H1 (cell line): ENCODE results near the gene LHFPL3. TPM values are rescaled to one million over a fixed set of nuclear protein-coding genes. Genes with fewer than 3 reads are reported as not detected.

Experiments used
- CTCF ChIA-PET: fragments of 300-600 bp; sonication (Branson Sonifier 250); formaldehyde crosslinking; loops from one replicate; lab custom pipeline; 2021; ENCODE audit not compliant: partially characterized antibody; lab: Charles Lee
- POLR2A ChIA-PET: fragments of 300-600 bp; sonication (Branson Sonifier 250); formaldehyde crosslinking; loops from one replicate; lab custom pipeline; 2021; ENCODE audit warnings: inconsistent platforms; ENCODE audit not compliant: partially characterized antibody; lab: Charles Lee
- DNase-seq, 2 experiments: peaks; one replicate each; pipeline versions ENCODE4 v3.0.0 to v3.0.0-alpha.2; 2010 to 2022; ENCODE audit warnings: low spot score in 2 of 2, low read depth in 1 of 2, mixed read lengths in 1 of 2
- FAIRE-seq: peaks from 2 replicates; lab custom pipeline; 2011; peaks lifted over from hg19 to GRCh38; lab: Jason Lieb, UNC
- H2AFZ ChIP-seq: 2 replicates; pipeline ENCODE4 v1.8.1; 2012; ENCODE audit warnings: low read length, inconsistent platforms
- H2AK5ac ChIP-seq: 2 replicates; pipeline ENCODE4 v1.6.1; 2013; ENCODE audit warnings: low read depth, low read length
- H2BK120ac ChIP-seq: replicated peaks from 2 replicates; pipeline ENCODE3; 2013; ENCODE audit warnings: low read depth, low read length, inconsistent platforms
- H2BK12ac ChIP-seq: 2 replicates; pipeline ENCODE4 v1.6.1; 2013; ENCODE audit warnings: low read depth, low read length
- H2BK15ac ChIP-seq: 2 replicates; pipeline ENCODE4 v1.6.1; 2013; ENCODE audit warnings: low read length
- H2BK20ac ChIP-seq: 2 replicates; pipeline ENCODE4 v1.6.1; 2013; ENCODE audit warnings: low read length
- H2BK5ac ChIP-seq: 2 replicates; pipeline ENCODE4 v1.6.1; 2013; ENCODE audit warnings: low read depth, low read length
- H3K14ac ChIP-seq: 2 replicates; pipeline ENCODE4 v1.6.1; 2013; ENCODE audit warnings: inconsistent platforms; ENCODE audit not compliant: insufficient read length
- H3K18ac ChIP-seq: 2 replicates; pipeline ENCODE4 v1.6.1; 2013; ENCODE audit warnings: low read length; ENCODE audit errors: extremely low read depth
- H3K23ac ChIP-seq: 2 replicates; pipeline ENCODE4 v1.6.1; 2013; ENCODE audit warnings: inconsistent platforms; ENCODE audit not compliant: insufficient read length
- H3K23me2 ChIP-seq: 2 replicates; pipeline ENCODE4 v1.6.1; 2013; ENCODE audit warnings: low read depth, low read length
- H3K27ac ChIP-seq: 2 replicates; pipeline ENCODE4 v1.6.1; 2011; ENCODE audit warnings: low read depth, low read length, inconsistent platforms
- H3K27me3 ChIP-seq, 4 experiments: replicated peaks in 1 of 4; 1 replicate in 1 of 4; 2 replicates in 3 of 4; pipeline versions ENCODE4 v1.6.1 to v1.8.1; 2011 to 2013; ENCODE audit warnings: low read length in 3 of 4, mild to moderate bottlenecking in 3 of 4, inconsistent platforms in 2 of 4, mixed read lengths in 2 of 4, moderate library complexity in 1 of 4; ENCODE audit not compliant: control insufficient read depth in 3 of 4, insufficient read depth in 3 of 4; ENCODE audit errors: extremely low read depth in 1 of 4
- H3K36me3 ChIP-seq, 4 experiments: 2 replicates each; pipeline versions ENCODE4 v1.6.1 to v1.8.1; 2011 to 2013; ENCODE audit warnings: mild to moderate bottlenecking in 4 of 4, low read length in 3 of 4, moderate library complexity in 2 of 4, control low read depth in 1 of 4, inconsistent platforms in 1 of 4; ENCODE audit not compliant: insufficient read depth in 4 of 4, control insufficient read depth in 2 of 4
- H3K4ac ChIP-seq: replicated peaks from 2 replicates; pipeline ENCODE3; 2013; ENCODE audit warnings: low read length, low read depth, mixed read lengths, inconsistent platforms; ENCODE audit not compliant: insufficient read length
- H3K4me1 ChIP-seq, 4 experiments: replicated peaks in 1 of 4; 1 replicate in 1 of 4; 2 replicates in 3 of 4; pipeline versions ENCODE4 v1.6.1 to v1.8.1; 2011 to 2013; ENCODE audit warnings: low read length in 3 of 4, inconsistent platforms in 2 of 4, mixed read lengths in 1 of 4; ENCODE audit not compliant: insufficient read depth in 4 of 4, control insufficient read depth in 3 of 4
- H3K4me2 ChIP-seq, 2 experiments: 2 replicates each; pipeline versions ENCODE4 v1.6.1 to v1.8.1; 2011 to 2013; ENCODE audit warnings: low read depth in 2 of 2, low read length in 2 of 2, control low read depth in 1 of 2, inconsistent platforms in 1 of 2, mild to moderate bottlenecking in 1 of 2; ENCODE audit not compliant: insufficient read depth in 1 of 2
- H3K4me3 ChIP-seq, 4 experiments: fragments of 200-600, 300-600 bp in 1 of 4; sonication (generic), shearing (Covaris generic), sonication (Bioruptor Twin) in 1 of 4; 2 replicates each; pipeline versions ENCODE4 v1.5.1 to v1.8.1; 2011 to 2016; ENCODE audit warnings: low read length in 4 of 4, low read depth in 3 of 4, control low read depth in 2 of 4, inconsistent platforms in 2 of 4, mild to moderate bottlenecking in 2 of 4, mixed read lengths in 1 of 4, moderate library complexity in 1 of 4; ENCODE audit not compliant: insufficient read depth in 2 of 4; ENCODE audit errors: extremely low read depth in 1 of 4
- H3K56ac ChIP-seq: replicated peaks from 2 replicates; pipeline ENCODE3; 2013; ENCODE audit warnings: low read depth, mild to moderate bottlenecking, mixed read lengths, low read length, inconsistent platforms; ENCODE audit not compliant: insufficient read length
- H3K79me1 ChIP-seq: 2 replicates; pipeline ENCODE4 v1.6.1; 2013; ENCODE audit warnings: low read depth, low read length, control low read depth
- H3K79me2 ChIP-seq, 2 experiments: 2 replicates each; pipeline versions ENCODE4 v1.6.1 to v1.8.1; 2012 to 2013; ENCODE audit warnings: low read length in 2 of 2, mild to moderate bottlenecking in 2 of 2, inconsistent platforms in 1 of 2; ENCODE audit not compliant: insufficient read depth in 2 of 2, control insufficient read depth in 1 of 2
- H3K9ac ChIP-seq, 4 experiments: replicated peaks in 1 of 4; 1 replicate in 1 of 4; 2 replicates in 3 of 4; pipeline versions ENCODE4 v1.6.1 to v1.8.1; 2011 to 2013; ENCODE audit warnings: low read depth in 3 of 4, low read length in 3 of 4, control low read depth in 2 of 4, mild to moderate bottlenecking in 2 of 4, moderate library complexity in 2 of 4, inconsistent platforms in 1 of 4; ENCODE audit errors: extremely low read depth in 1 of 4
- H3K9me3 ChIP-seq, 2 experiments: 2 replicates each; pipeline versions ENCODE4 v1.6.1 to v1.8.1; 2012 to 2013; ENCODE audit warnings: mild to moderate bottlenecking in 2 of 2, moderate library complexity in 2 of 2, control low read depth in 1 of 2, inconsistent platforms in 1 of 2, low read depth in 1 of 2, low read length in 1 of 2, mixed read lengths in 1 of 2; ENCODE audit not compliant: insufficient read depth in 2 of 2
- H4K20me1 ChIP-seq, 2 experiments: replicated peaks in 1 of 2; 2 replicates each; pipeline versions ENCODE3 to v1.8.1; 2011 to 2013; ENCODE audit warnings: inconsistent platforms in 2 of 2, low read length in 2 of 2, mild to moderate bottlenecking in 1 of 2; ENCODE audit not compliant: insufficient read depth in 2 of 2, control insufficient read depth in 1 of 2
- H4K5ac ChIP-seq: 2 replicates; pipeline ENCODE4 v1.6.1; 2013; ENCODE audit warnings: low read length, low read depth, mixed read lengths, inconsistent platforms; ENCODE audit not compliant: insufficient read length
- H4K8ac ChIP-seq: 2 replicates; pipeline ENCODE4 v1.8.0; 2013; ENCODE audit warnings: mild to moderate bottlenecking, moderate library complexity, low read length, inconsistent platforms; ENCODE audit not compliant: insufficient read depth; ENCODE audit errors: extremely low read depth
- H4K91ac ChIP-seq: replicated peaks from 2 replicates; pipeline ENCODE3; 2013; ENCODE audit warnings: low read length, mixed read lengths, inconsistent platforms; ENCODE audit not compliant: insufficient read length
- CREB1 ChIP-seq: IDR thresholded peaks from 2 replicates; pipeline ENCODE4 v1.6.1; 2012; ENCODE audit warnings: inconsistent platforms
- EGR1 ChIP-seq: IDR thresholded peaks from 2 replicates; pipeline ENCODE4 v1.6.1; 2011; ENCODE audit warnings: low read depth, low read length, borderline replicate concordance
- EP300 ChIP-seq, 2 experiments: IDR thresholded peaks; 1 replicate in 1 of 2; 2 replicates in 1 of 2; pipeline ENCODE4 v1.6.1; 2011 to 2012; ENCODE audit warnings: low read depth in 2 of 2, low read length in 2 of 2, mild to moderate bottlenecking in 2 of 2, borderline replicate concordance in 1 of 2, inconsistent platforms in 1 of 2, moderate library complexity in 1 of 2
- KDM5A ChIP-seq: fragments of 200-600 bp; IDR thresholded peaks from 2 replicates; pipeline ENCODE4 v1.7.1; 2012; ENCODE audit warnings: mild to moderate bottlenecking, low read length, inconsistent platforms, mixed read lengths
- ZNF274 ChIP-seq: IDR thresholded peaks from 2 replicates; pipeline ENCODE4 v1.7.0; 2012; ENCODE audit warnings: low read length, borderline replicate concordance; ENCODE audit errors: extremely low read depth
- WGBS, 2 experiments: shearing (Covaris generic) in 1 of 2; methylation state at CpG; one replicate each; pipeline versions ENCODE4 v1.1.6 to v1.1.7; 2013 to 2015; ENCODE audit warnings: low lambda C conversion rate in 2 of 2, mixed read lengths in 2 of 2, inconsistent platforms in 1 of 2, low coverage in 1 of 2, missing lambda C conversion rate in 1 of 2; ENCODE audit not compliant: insufficient replicate concordance in 2 of 2, insufficient coverage in 1 of 2, insufficient read length in 1 of 2; ENCODE audit errors: extremely low coverage in 1 of 2, missing lambda C conversion rate in 1 of 2; 5-methylcytosine and 5-hydroxymethylcytosine counted together
- polyA plus RNA-seq, 7 experiments: library from polyadenylated mRNA; depleted of rRNA in 3 of 7; stranded (reverse) in 5 of 7; unstranded in 2 of 7; fragments of >200 nt in 5 of 7; fragments of 200-250 nt in 2 of 7; gene quantifications; 1 replicate in 5 of 7; 2 replicates in 1 of 7; 4 replicates in 1 of 7; pipeline versions ENCODE4 v1.2.1 to v1.2.3, GENCODE V29; 2011 to 2013; ENCODE audit warnings: missing spikeins in 2 of 7, mixed read lengths in 2 of 7
- total RNA-seq: library from RNA; stranded (reverse); fragmentation: NEBNext Ultra II Directional; extraction: Animal tissue kit (Norgen Biotek cat#: 25700); gene quantifications from 2 replicates; pipeline ENCODE4 v1.2.1, GENCODE V29; 2021

Gene LHFPL3
- total and polyA plus RNA-seq, 2 of the 8 experiments (the other 6 are each of a cell fraction or from before 2014, with no cell fraction given), result 0.24 to 0.50 TPM

- no peak overlapping the region for H2BK12ac ChIP-seq
- H4K91ac ChIP-seq, result no peak overlapping the region
- H3K27ac ChIP-seq, result no peak overlapping the region
- no peak overlapping the region for H3K18ac ChIP-seq
- H3K36me3 ChIP-seq, result no peaks in the 10 kb centered on the region
- POLR2A ChIA-PET, result no interaction called here
- H3K4me3 ChIP-seq, result no peak overlapping the region
- H3K4ac ChIP-seq, result no peak overlapping the region
- H2BK20ac ChIP-seq, result no peak overlapping the region
- TF ChIP-seq EP300 (IDR thresholded peaks at IDR 0.05; ENCODE audit: borderline replicate concordance in 1 of 2, low read depth in 2 of 2, low read length in 2 of 2), result no peak
- TF ChIP-seq ZNF274, result no peak
- no peak for TF ChIP-seq KDM5A
- no peak for TF ChIP-seq EGR1
- TF ChIP-seq CREB1, result no peak
- no peak for FAIRE-seq
- no peak overlapping the region for H2BK5ac ChIP-seq
- no peaks in the 10 kb centered on the region for H3K79me1 ChIP-seq
- no peak overlapping the region for H3K4me2 ChIP-seq
- no peak overlapping the region for H3K56ac ChIP-seq
- H2BK15ac ChIP-seq, result no peak overlapping the region
- H4K8ac ChIP-seq, result no peak overlapping the region
- WGBS, 2 experiments, result 80% methylated on average over 6 of the region's 6 CpGs; no CpG with 5 or more reads in 1 of the 2 experiments
- no peak overlapping the region for H4K5ac ChIP-seq
- no peak for DNase-seq
- H3K9ac ChIP-seq, result no peak overlapping the region
- no peaks in the 10 kb centered on the region for H3K79me2 ChIP-seq
- no peak overlapping the region for H2AK5ac ChIP-seq
- H2AFZ ChIP-seq, result no peak overlapping the region
- CTCF ChIA-PET, result no interaction called here
- no peak overlapping the region for H2BK120ac ChIP-seq
- no peak overlapping the region for H3K14ac ChIP-seq
- H3K9me3 ChIP-seq, result peaks cover 42 to 63% of the 10 kb centered on the region in 2 experiments; a peak in 2 of 4 replicates
- H3K23me2 ChIP-seq, result no peaks in the 10 kb centered on the region
- no peaks in the 10 kb centered on the region; a peak in 1 of 7 replicates for H3K27me3 ChIP-seq
- H3K23ac ChIP-seq, result no peak overlapping the region
- H3K4me1 ChIP-seq, result no peaks in the 10 kb centered on the region
- no peaks in the 10 kb centered on the region for H4K20me1 ChIP-seq
Measured at GRCh38 chr7:104535841-104536240, 207.4 kb downstream of the LHFPL3 start.
